Measurements from ENCODE around the gene SCART1.

DNA sequence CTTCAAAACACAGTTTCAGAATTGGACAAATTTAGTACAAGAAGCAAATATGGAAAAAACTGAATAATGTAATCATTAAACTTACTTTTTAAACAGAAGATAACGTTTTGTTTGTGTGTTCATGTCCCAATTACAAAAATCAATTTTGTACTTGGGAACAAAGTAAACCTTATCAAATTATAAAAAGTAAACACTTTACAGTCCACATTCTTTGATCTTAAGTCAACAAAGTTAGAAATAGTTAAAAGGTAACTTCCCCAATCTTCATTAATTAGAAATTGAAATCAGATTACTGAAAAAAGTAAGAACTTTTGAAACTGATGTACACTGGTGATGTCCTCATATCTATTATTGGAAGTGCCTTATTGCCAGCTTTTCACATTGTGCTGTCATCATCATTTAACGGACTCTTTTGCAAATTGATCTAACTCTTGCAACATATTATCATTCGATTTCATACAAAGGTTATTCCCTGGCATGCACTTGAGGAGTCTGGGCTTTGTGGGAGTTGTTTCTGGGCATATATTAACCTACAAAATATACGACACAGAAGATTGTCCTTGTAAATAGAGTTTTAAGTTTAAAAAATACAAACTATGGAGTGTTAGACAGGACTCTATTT is 58.3 kb downstream of the SCART1 start:
- TF ChIP-seq, protein P1, sequence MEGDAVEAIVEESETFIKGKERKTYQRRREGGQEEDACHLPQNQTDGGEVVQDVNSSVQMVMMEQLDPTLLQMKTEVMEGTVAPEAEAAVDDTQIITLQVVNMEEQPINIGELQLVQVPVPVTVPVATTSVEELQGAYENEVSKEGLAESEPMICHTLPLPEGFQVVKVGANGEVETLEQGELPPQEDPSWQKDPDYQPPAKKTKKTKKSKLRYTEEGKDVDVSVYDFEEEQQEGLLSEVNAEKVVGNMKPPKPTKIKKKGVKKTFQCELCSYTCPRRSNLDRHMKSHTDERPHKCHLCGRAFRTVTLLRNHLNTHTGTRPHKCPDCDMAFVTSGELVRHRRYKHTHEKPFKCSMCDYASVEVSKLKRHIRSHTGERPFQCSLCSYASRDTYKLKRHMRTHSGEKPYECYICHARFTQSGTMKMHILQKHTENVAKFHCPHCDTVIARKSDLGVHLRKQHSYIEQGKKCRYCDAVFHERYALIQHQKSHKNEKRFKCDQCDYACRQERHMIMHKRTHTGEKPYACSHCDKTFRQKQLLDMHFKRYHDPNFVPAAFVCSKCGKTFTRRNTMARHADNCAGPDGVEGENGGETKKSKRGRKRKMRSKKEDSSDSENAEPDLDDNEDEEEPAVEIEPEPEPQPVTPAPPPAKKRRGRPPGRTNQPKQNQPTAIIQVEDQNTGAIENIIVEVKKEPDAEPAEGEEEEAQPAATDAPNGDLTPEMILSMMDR (IDR thresholded peaks at IDR 0.05) = no peak
- TF ChIP-seq POLR2A (IDR thresholded peaks at IDR 0.05) = no peak
